Neural cell (in vitro differentiated cells): ENCODE results near the gene KRTAP2-1. TPM values are rescaled to one million over a fixed set of nuclear protein-coding genes. Genes with fewer than 3 reads are reported as not detected.

Experiments
- H2AFZ ChIP-seq: fragments of 200-600, 300-800 bp; sonication (generic), shearing (Covaris generic); 2 replicates; pipeline ENCODE4 v1.6.0; 2014; ENCODE audit warnings: low read depth, mild to moderate bottlenecking, antibody characterized with exemption, low read length, moderate library complexity
- H3F3A ChIP-seq: fragments of 200-600 bp; shearing (Covaris generic); 2 replicates; pipeline ENCODE4 v1.6.1; 2016; ENCODE audit warnings: mild to moderate bottlenecking, moderate library complexity, mixed read lengths, antibody characterized with exemption, low read length; ENCODE audit not compliant: insufficient read depth, poor library complexity, severe bottlenecking
- H3K27ac ChIP-seq: fragments of 200-600, 300-800 bp; sonication (generic), shearing (Covaris generic); 2 replicates; pipeline ENCODE4 v1.5.1; 2014; ENCODE audit warnings: mild to moderate bottlenecking, low read length, moderate library complexity
- H3K27me3 ChIP-seq: fragments of 300-800, 200-600 bp; sonication (generic), shearing (Covaris generic); 2 replicates; pipeline ENCODE4 v1.6.0; 2014; ENCODE audit warnings: mild to moderate bottlenecking, low read depth, low read length, moderate library complexity; ENCODE audit not compliant: insufficient read depth
- H3K36me3 ChIP-seq: fragments of 300-800, 200-600 bp; sonication (generic), shearing (Covaris generic); 2 replicates; pipeline ENCODE4 v1.5.1; 2014; ENCODE audit warnings: mild to moderate bottlenecking, antibody characterized with exemption, low read length, moderate library complexity; ENCODE audit not compliant: insufficient read depth
- H3K4me2 ChIP-seq: fragments of 300-800, 200-600 bp; sonication (generic), shearing (Covaris generic); 2 replicates; pipeline ENCODE4 v1.6.0; 2014; ENCODE audit warnings: mild to moderate bottlenecking, low read length
- H3K4me3 ChIP-seq: fragments of 300-800, 200-600 bp; sonication (generic), shearing (Covaris generic); 2 replicates; pipeline ENCODE4 v1.5.1; 2014; ENCODE audit warnings: mild to moderate bottlenecking, low read length, moderate library complexity
- H3K79me2 ChIP-seq: fragments of 200-600 bp; shearing (Covaris generic); replicated peaks from 2 replicates; pipeline ENCODE4 v1.6.0; 2014; ENCODE audit warnings: mild to moderate bottlenecking, low read length, moderate library complexity; ENCODE audit not compliant: insufficient read depth
- H3K9ac ChIP-seq: fragments of 300-800, 200-600 bp; sonication (generic), shearing (Covaris generic); 2 replicates; pipeline ENCODE4 v1.6.1; 2016; ENCODE audit warnings: mild to moderate bottlenecking, low read length, mixed read lengths
- H3K9me2 ChIP-seq: fragments of 200-600 bp; shearing (Covaris generic); 2 replicates; pipeline ENCODE4 v1.6.1; 2016; ENCODE audit warnings: mild to moderate bottlenecking, low read length, mixed read lengths; ENCODE audit not compliant: insufficient read depth
- H3K9me3 ChIP-seq: fragments of 200-600, 300-800 bp; sonication (generic), shearing (Covaris generic); 2 replicates; pipeline ENCODE4 v1.6.1; 2016; ENCODE audit warnings: mild to moderate bottlenecking, mixed run types, low read length, moderate library complexity, mixed read lengths
- H4K20me1 ChIP-seq: fragments of 200-600 bp; shearing (Covaris generic); 2 replicates; pipeline ENCODE4 v1.6.1; 2016; ENCODE audit warnings: mild to moderate bottlenecking, mixed run types; ENCODE audit not compliant: insufficient read depth
- EP300 ChIP-seq: fragments of 450-650 bp; conservative IDR thresholded peaks from 2 replicates; pipeline ENCODE4 v1.6.1; 2014; ENCODE audit warnings: antibody characterized with exemption, mild to moderate bottlenecking, moderate library complexity; ENCODE audit not compliant: poor library complexity, severe bottlenecking
- EZH2 ChIP-seq: fragments of 200-600, 300-800 bp; shearing (Covaris generic), sonication (generic); IDR thresholded peaks from 2 replicates; pipeline ENCODE4 v1.6.1; 2014; ENCODE audit warnings: antibody characterized with exemption, low read length, borderline replicate concordance, mild to moderate bottlenecking; ENCODE audit not compliant: insufficient read depth, poor library complexity, severe bottlenecking
- MXI1 ChIP-seq: fragments of 450-650 bp; conservative IDR thresholded peaks from 2 replicates; pipeline ENCODE4 v1.6.1; 2014; ENCODE audit warnings: antibody characterized with exemption, mild to moderate bottlenecking; ENCODE audit not compliant: poor library complexity, severe bottlenecking
- POLR2AphosphoS5 ChIP-seq: IDR thresholded peaks from 2 replicates; pipeline ENCODE4 v1.6.1; 2012
- RAD21 ChIP-seq: fragments of 450-650 bp; conservative IDR thresholded peaks from 2 replicates; pipeline ENCODE4 v1.6.1; 2014; ENCODE audit warnings: antibody characterized with exemption, mild to moderate bottlenecking, moderate library complexity
- REST ChIP-seq: IDR thresholded peaks from 2 replicates; pipeline ENCODE4 v1.6.1; 2012; ENCODE audit warnings: borderline replicate concordance
- SMC3 ChIP-seq: fragments of 450-650 bp; conservative IDR thresholded peaks from 2 replicates; pipeline ENCODE4 v1.6.1; 2014; ENCODE audit warnings: antibody characterized with exemption, mild to moderate bottlenecking, moderate library complexity; ENCODE audit not compliant: poor library complexity
- TAF1 ChIP-seq: IDR thresholded peaks from 2 replicates; pipeline ENCODE4 v1.6.1; 2012; ENCODE audit warnings: low read depth
- polyA plus RNA-seq: library from polyadenylated mRNA; depleted of rRNA; stranded (reverse); fragments of >200 nt; gene quantifications from 2 replicates; pipeline ENCODE4 v1.2.3, GENCODE V29; 2014
- small RNA-seq, 3 experiments: library from RNA; depleted of rRNA; stranded (forward); fragments of <200 nt; gene quantifications; one replicate each; pipeline ENCODE3, GENCODE V24; 2012
- TF ChIP-seq, protein P1 (sequence below): fragments of 450-650 bp; IDR thresholded peaks from 2 replicates; pipeline ENCODE4 v1.5.1; 2014; ENCODE audit warnings: antibody characterized with exemption, mild to moderate bottlenecking, moderate library complexity; ENCODE audit not compliant: poor library complexity, severe bottlenecking

Gene KRTAP2-1
- polyA plus RNA-seq, 1 donor from 2014 or later, result not detected

DNA sequence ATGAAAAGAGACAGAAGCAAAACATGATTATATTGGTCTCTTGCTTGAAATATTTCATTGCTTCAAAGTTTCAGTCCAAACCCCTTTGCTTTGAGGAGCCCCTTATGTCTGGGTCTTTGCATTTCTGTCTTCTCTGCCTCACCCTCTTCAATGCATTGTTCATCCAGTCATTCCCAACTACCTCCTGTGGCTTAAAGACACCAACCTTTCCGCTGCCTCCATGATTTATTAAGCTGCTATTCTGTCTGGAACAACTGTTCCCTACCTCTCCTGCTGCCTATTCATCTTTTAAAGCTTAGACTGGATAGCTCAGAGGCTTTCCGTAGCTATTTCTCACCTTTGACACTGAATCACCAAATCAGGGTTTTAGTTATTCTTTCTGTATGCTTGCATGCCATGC lies 49.8 kb downstream of the KRTAP2-1 start:
- Histone ChIP-seq H4K20me1 (no peaks in the 10 kb centered on the region), H2AFZ (no peak overlapping the region), H3K9me3 (no peaks in the 10 kb centered on the region), H3K4me3 (no peak overlapping the region), H3K27me3 (no peaks in the 10 kb centered on the region), H3F3A (no peaks in the 10 kb centered on the region), H3K4me2 (no peak overlapping the region), H3K9me2 (no peaks in the 10 kb centered on the region), H3K9ac (no peak overlapping the region), H3K27ac (no peak overlapping the region), H3K79me2 (no peaks in the 10 kb centered on the region), H3K36me3 (no peaks in the 10 kb centered on the region)
- no peak for TF ChIP-seq SMC3
- TF ChIP-seq, protein P1, sequence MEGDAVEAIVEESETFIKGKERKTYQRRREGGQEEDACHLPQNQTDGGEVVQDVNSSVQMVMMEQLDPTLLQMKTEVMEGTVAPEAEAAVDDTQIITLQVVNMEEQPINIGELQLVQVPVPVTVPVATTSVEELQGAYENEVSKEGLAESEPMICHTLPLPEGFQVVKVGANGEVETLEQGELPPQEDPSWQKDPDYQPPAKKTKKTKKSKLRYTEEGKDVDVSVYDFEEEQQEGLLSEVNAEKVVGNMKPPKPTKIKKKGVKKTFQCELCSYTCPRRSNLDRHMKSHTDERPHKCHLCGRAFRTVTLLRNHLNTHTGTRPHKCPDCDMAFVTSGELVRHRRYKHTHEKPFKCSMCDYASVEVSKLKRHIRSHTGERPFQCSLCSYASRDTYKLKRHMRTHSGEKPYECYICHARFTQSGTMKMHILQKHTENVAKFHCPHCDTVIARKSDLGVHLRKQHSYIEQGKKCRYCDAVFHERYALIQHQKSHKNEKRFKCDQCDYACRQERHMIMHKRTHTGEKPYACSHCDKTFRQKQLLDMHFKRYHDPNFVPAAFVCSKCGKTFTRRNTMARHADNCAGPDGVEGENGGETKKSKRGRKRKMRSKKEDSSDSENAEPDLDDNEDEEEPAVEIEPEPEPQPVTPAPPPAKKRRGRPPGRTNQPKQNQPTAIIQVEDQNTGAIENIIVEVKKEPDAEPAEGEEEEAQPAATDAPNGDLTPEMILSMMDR, result no peak

DNA sequence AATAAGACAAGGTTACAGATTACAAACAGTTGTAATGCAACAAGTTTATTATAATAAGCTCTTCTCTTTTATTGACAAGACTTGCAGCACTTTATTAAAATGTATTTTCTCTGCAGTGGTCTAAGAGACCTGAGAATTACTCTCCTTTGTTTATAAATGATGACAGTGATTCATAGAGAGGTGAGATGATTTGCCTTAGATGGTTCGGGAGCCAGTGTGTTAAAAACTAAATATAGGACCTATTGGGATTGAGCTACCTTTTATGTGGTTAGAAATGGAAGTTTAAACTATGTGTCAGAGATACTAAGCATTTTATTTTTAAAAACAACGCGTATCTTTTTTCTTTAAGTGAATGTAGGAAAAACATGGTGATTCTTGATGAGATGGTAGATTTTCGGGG lies 50.3 kb downstream of the KRTAP2-1 start:
- H3K9me3 ChIP-seq, result no peaks in the 10 kb centered on the region
- H3F3A ChIP-seq, result no peaks in the 10 kb centered on the region
- no peak for TF ChIP-seq EZH2
- no peak for TF ChIP-seq POLR2AphosphoS5
- no peak for TF ChIP-seq EP300
- no peak for TF ChIP-seq MXI1
- no peak for TF ChIP-seq REST
- TF ChIP-seq SMC3, result no peak
- no peak for TF ChIP-seq TAF1
- TF ChIP-seq, protein P1, result no peak
- TF ChIP-seq RAD21, result no peak
- H3K79me2 ChIP-seq, result no peaks in the 10 kb centered on the region
- H3K4me3 ChIP-seq, result no peak overlapping the region
- H2AFZ ChIP-seq, result no peak overlapping the region
- H3K9me2 ChIP-seq, result no peaks in the 10 kb centered on the region
- H4K20me1 ChIP-seq, result no peaks in the 10 kb centered on the region
- H3K36me3 ChIP-seq, result no peaks in the 10 kb centered on the region
- no peak overlapping the region for H3K9ac ChIP-seq
- no peak overlapping the region for H3K27ac ChIP-seq
- no peaks in the 10 kb centered on the region for H3K27me3 ChIP-seq
- H3K4me2 ChIP-seq, result no peak overlapping the region

Small RNAs within 50 kb of the gene (small RNA-seq; reads per million reads assigned to genes)
- 0 reads per million in 3 experiments for gene KRTAP3-4P

Other genes with a start within 250 kb of the KRTAP2-1 start
- gene KRT28, start 247.4 kb downstream of the KRTAP2-1 start, polyA plus RNA-seq, result not detected in 2 replicates
- gene KRT10, start 224.7 kb downstream of the KRTAP2-1 start, polyA plus RNA-seq, result 42.8 and 54.2 TPM in 2 replicates
- gene KRT12, start 180.1 kb downstream of the KRTAP2-1 start, polyA plus RNA-seq, result not detected in 2 replicates
- gene KRT20, start 162.1 kb downstream of the KRTAP2-1 start, polyA plus RNA-seq, result not detected in 2 replicates
- 0.37 and 0.86 TPM in 2 replicates for gene KRT23, start 109.7 kb downstream of the KRTAP2-1 start, polyA plus RNA-seq
- gene KRT39, start 80.4 kb downstream of the KRTAP2-1 start, polyA plus RNA-seq, result not detected in 2 replicates
- not detected in 2 replicates for gene KRT40, start 63.0 kb downstream of the KRTAP2-1 start, polyA plus RNA-seq
- not detected in 2 replicates for gene KRTAP3-3, start 53.2 kb downstream of the KRTAP2-1 start, polyA plus RNA-seq
- not detected in 2 replicates for gene KRTAP3-2, start 47.4 kb downstream of the KRTAP2-1 start, polyA plus RNA-seq
- not detected in 2 replicates for gene KRTAP3-1, start 38.2 kb downstream of the KRTAP2-1 start, polyA plus RNA-seq
- gene KRTAP1-5, start 20.1 kb downstream of the KRTAP2-1 start, polyA plus RNA-seq, result not detected in 2 replicates
- not detected in 2 replicates for gene KRTAP1-4, start 17.1 kb downstream of the KRTAP2-1 start, polyA plus RNA-seq
- gene KRTAP1-3, start 12.4 kb downstream of the KRTAP2-1 start, polyA plus RNA-seq, result not detected in 2 replicates
- not detected in 2 replicates for gene KRTAP1-1, start 5.9 kb downstream of the KRTAP2-1 start, polyA plus RNA-seq
- not detected in 2 replicates for gene KRTAP2-2, start 7.9 kb upstream of the KRTAP2-1 start, polyA plus RNA-seq
- gene KRTAP2-3, start 12.8 kb upstream of the KRTAP2-1 start, polyA plus RNA-seq, result not detected in 2 replicates
- not detected in 2 replicates for gene KRTAP2-4, start 18.6 kb upstream of the KRTAP2-1 start, polyA plus RNA-seq
- gene KRTAP4-7, start 36.8 kb upstream of the KRTAP2-1 start, polyA plus RNA-seq, result not detected in 2 replicates
- not detected in 2 replicates for gene KRTAP4-8, start 50.8 kb upstream of the KRTAP2-1 start, polyA plus RNA-seq
- not detected in 2 replicates for gene KRTAP4-16, start 54.9 kb upstream of the KRTAP2-1 start, polyA plus RNA-seq
- gene KRTAP4-9, start 58.1 kb upstream of the KRTAP2-1 start, polyA plus RNA-seq, result not detected in 2 replicates
- not detected in 2 replicates for gene KRTAP4-11, start 71.1 kb upstream of the KRTAP2-1 start, polyA plus RNA-seq
- not detected in 2 replicates for gene KRTAP4-12, start 76.9 kb upstream of the KRTAP2-1 start, polyA plus RNA-seq
- gene KRTAP4-6, start 93.2 kb upstream of the KRTAP2-1 start, polyA plus RNA-seq, result not detected in 2 replicates
- not detected in 2 replicates for gene KRTAP4-5, start 102.5 kb upstream of the KRTAP2-1 start, polyA plus RNA-seq
- not detected in 2 replicates for gene KRTAP4-4, start 113.4 kb upstream of the KRTAP2-1 start, polyA plus RNA-seq
- not detected in 2 replicates for gene KRTAP4-3, start 120.9 kb upstream of the KRTAP2-1 start, polyA plus RNA-seq
- not detected in 2 replicates for gene KRTAP4-2, start 130.9 kb upstream of the KRTAP2-1 start, polyA plus RNA-seq
- gene KRTAP4-1, start 137.6 kb upstream of the KRTAP2-1 start, polyA plus RNA-seq, result not detected in 2 replicates
- not detected in 2 replicates for gene KRTAP9-1, start 142.6 kb upstream of the KRTAP2-1 start, polyA plus RNA-seq
- gene KRTAP9-2, start 179.3 kb upstream of the KRTAP2-1 start, polyA plus RNA-seq, result not detected in 2 replicates
- not detected in 2 replicates for gene KRTAP9-3, start 185.1 kb upstream of the KRTAP2-1 start, polyA plus RNA-seq
- gene KRTAP9-8, start 190.7 kb upstream of the KRTAP2-1 start, polyA plus RNA-seq, result not detected in 2 replicates
- gene KRTAP9-4, start 202.4 kb upstream of the KRTAP2-1 start, polyA plus RNA-seq, result not detected in 2 replicates
- not detected in 2 replicates for gene KRTAP9-9, start 208.1 kb upstream of the KRTAP2-1 start, polyA plus RNA-seq
- gene KRTAP9-6, start 218.1 kb upstream of the KRTAP2-1 start, polyA plus RNA-seq, result not detected in 2 replicates
- not detected in 2 replicates for gene KRTAP9-7, start 228.4 kb upstream of the KRTAP2-1 start, polyA plus RNA-seq